ENCODE data around the gene CREG2. TPM values are rescaled to one million over a fixed set of nuclear protein-coding genes. Genes with fewer than 3 reads are reported as not detected.

Gene CREG2
- total RNA-seq, 4 donors from 2014 or later = 0.04 to 0.54 TPM; not detected in 2

- no peaks in the 10 kb centered on the region for H3K4me1 ChIP-seq
- no peaks in the 10 kb centered on the region for H3K36me3 ChIP-seq
- no peak for ATAC-seq
- no peaks in the 10 kb centered on the region for H3K9me3 ChIP-seq
- H3K27ac ChIP-seq = no peak overlapping the region
- no peaks in the 10 kb centered on the region for H3K27me3 ChIP-seq
- no peak overlapping the region for H3K4me3 ChIP-seq
- WGBS, 2 donors (ENCODE audit: low coverage in 1 of 2) = 86 to 100% methylated on average over 1 to 3 of the region's 3 CpGs
- TF ChIP-seq, protein P1, sequence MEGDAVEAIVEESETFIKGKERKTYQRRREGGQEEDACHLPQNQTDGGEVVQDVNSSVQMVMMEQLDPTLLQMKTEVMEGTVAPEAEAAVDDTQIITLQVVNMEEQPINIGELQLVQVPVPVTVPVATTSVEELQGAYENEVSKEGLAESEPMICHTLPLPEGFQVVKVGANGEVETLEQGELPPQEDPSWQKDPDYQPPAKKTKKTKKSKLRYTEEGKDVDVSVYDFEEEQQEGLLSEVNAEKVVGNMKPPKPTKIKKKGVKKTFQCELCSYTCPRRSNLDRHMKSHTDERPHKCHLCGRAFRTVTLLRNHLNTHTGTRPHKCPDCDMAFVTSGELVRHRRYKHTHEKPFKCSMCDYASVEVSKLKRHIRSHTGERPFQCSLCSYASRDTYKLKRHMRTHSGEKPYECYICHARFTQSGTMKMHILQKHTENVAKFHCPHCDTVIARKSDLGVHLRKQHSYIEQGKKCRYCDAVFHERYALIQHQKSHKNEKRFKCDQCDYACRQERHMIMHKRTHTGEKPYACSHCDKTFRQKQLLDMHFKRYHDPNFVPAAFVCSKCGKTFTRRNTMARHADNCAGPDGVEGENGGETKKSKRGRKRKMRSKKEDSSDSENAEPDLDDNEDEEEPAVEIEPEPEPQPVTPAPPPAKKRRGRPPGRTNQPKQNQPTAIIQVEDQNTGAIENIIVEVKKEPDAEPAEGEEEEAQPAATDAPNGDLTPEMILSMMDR (IDR thresholded peaks at IDR 0.05) = no peak
- TF ChIP-seq POLR2A (IDR thresholded peaks at IDR 0.05) (no peak), EP300 (IDR thresholded peaks at IDR 0.05) (no peak), POLR2AphosphoS5 (IDR thresholded peaks at IDR 0.05) (no peak)
These were observed 40.4 kb downstream of the CREG2 start for GRCh38 chr2:101346909-101347308.

DNA sequence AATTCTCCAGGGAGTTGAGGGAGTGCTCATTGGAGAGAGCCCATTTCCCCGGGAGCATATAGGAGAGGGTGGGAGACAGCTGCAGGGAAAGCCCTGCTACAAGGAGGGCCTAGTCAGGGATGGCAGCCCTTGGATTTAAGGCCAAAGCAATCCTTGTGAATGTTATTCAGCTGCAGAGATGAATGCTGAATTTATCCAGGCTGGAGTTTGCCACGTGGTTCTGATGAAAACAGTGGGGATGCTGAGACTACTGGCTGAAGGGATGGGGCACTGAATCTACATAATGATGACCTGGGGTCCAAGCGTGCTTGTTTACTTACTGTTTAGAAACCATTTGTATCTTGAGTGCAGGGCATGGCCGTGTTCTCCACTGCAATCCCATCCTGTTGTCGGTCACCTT is 43.2 kb downstream of the CREG2 start:
- H3K4me3 ChIP-seq = no peak overlapping the region
- ATAC-seq = no peak
- H3K9me3 ChIP-seq = no peaks in the 10 kb centered on the region
- no peak overlapping the region for H3K27ac ChIP-seq
- no peaks in the 10 kb centered on the region for H3K36me3 ChIP-seq
- WGBS, 2 donors (ENCODE audit: low coverage in 1 of 2) = 60% methylated on average over 2 to 4 of the region's 5 CpGs
- no peaks in the 10 kb centered on the region for H3K27me3 ChIP-seq
- peaks cover 0 to 5% (median 0%) of the 10 kb centered on the region in 3 donors for H3K4me1 ChIP-seq
- no peak for TF ChIP-seq POLR2A (IDR thresholded peaks at IDR 0.05)
- TF ChIP-seq, protein P1 (IDR thresholded peaks at IDR 0.05) = no peak
- no peak for TF ChIP-seq EP300 (IDR thresholded peaks at IDR 0.05)
- TF ChIP-seq POLR2AphosphoS5 (IDR thresholded peaks at IDR 0.05) = no peak

- no peaks in the 10 kb centered on the region for H3K27me3 ChIP-seq
- no peak for TF ChIP-seq POLR2AphosphoS5 (IDR thresholded peaks at IDR 0.05)
- TF ChIP-seq EP300 (IDR thresholded peaks at IDR 0.05) = no peak
- TF ChIP-seq, protein P1 (IDR thresholded peaks at IDR 0.05) = no peak
- no peak for TF ChIP-seq POLR2A (IDR thresholded peaks at IDR 0.05)
- H3K27ac ChIP-seq = no peak overlapping the region
- ATAC-seq = no peak
- H3K9me3 ChIP-seq = no peaks in the 10 kb centered on the region
- H3K4me1 ChIP-seq = peaks cover 0 to 5% (median 0%) of the 10 kb centered on the region in 3 donors
- 87 to 90% methylated on average over 11 to 15 of the region's 15 CpGs for WGBS, 2 donors (ENCODE audit: low coverage in 1 of 2)
- no peak overlapping the region for H3K4me3 ChIP-seq
- H3K36me3 ChIP-seq = no peaks in the 10 kb centered on the region
These were observed 44.7 kb downstream of the CREG2 start for GRCh38 chr2:101342625-101343008.

DNA sequence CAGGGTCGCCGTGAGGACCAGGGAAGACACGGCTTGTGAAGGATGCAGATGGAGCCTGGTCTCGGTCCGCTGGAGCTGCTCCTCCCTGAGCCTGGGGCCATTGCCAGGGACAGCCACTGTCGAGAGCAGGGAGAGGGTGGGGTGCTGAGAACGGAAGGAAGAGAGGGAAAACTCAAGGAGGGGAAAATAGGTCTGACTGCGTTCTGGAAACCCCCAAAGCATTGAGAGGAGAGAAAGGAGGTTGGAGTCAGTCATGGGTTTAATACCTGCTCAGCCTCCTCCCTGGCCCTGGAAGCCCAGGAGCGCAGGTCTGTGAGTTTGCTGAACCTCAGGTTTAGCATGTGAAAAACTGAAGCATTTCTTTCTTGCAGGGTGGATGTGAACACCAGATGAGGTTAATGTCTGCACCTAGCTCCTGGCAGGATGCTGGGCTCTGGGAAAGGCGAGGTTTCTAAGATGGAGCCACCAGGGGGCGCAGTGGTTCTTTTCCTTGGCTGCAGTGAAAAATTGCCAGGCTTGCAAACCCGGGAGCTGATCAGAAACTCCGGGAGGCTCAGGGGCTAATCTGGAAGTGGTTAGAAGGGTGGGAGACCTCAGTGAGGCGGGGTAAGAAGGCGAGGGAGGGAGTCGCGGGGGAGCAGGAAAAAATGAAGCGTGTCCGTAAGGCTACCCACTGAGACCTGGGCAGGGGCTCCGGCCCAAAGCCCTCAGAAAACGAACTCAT is 45.2 kb downstream of the CREG2 start:
- TF ChIP-seq, protein P1 (IDR thresholded peaks at IDR 0.05) = peak; percentile 50 to 79 (median 66)
- no peak for TF ChIP-seq EP300 (IDR thresholded peaks at IDR 0.05)
- no peak for TF ChIP-seq POLR2AphosphoS5 (IDR thresholded peaks at IDR 0.05)
- no peak for TF ChIP-seq POLR2A (IDR thresholded peaks at IDR 0.05)
- ATAC-seq = no peak

GRCh38 chr2:101341421-101341820 is 45.9 kb downstream of the CREG2 start:
- H3K4me1 ChIP-seq = peaks cover 0 to 5% (median 0%) of the 10 kb centered on the region in 3 donors
- no peaks in the 10 kb centered on the region for H3K36me3 ChIP-seq
- TF ChIP-seq POLR2AphosphoS5 (IDR thresholded peaks at IDR 0.05) = no peak
- TF ChIP-seq, protein P1 (IDR thresholded peaks at IDR 0.05) = no peak
- TF ChIP-seq POLR2A (IDR thresholded peaks at IDR 0.05) = no peak
- no peak for TF ChIP-seq EP300 (IDR thresholded peaks at IDR 0.05)
- 90 to 91% methylated on average over 6 of the region's 7 CpGs for WGBS, 2 donors (ENCODE audit: low coverage in 1 of 2)
- H3K27me3 ChIP-seq = no peaks in the 10 kb centered on the region
- no peak overlapping the region for H3K4me3 ChIP-seq
- no peaks in the 10 kb centered on the region for H3K9me3 ChIP-seq
- no peak overlapping the region for H3K27ac ChIP-seq
- ATAC-seq = no peak

More for the DNA sequence above, 45.2 kb downstream of the CREG2 start:
- H3K4me1 ChIP-seq = peaks cover 0 to 5% (median 0%) of the 10 kb centered on the region in 3 donors
- no peaks in the 10 kb centered on the region for H3K27me3 ChIP-seq
- no peaks in the 10 kb centered on the region for H3K9me3 ChIP-seq
- whole genome bisulfite sequencing, 2 donors (ENCODE audit: low coverage in 1 of 2) = 51 to 60% methylated on average over 8 to 17 of the region's 21 CpGs
- no peak overlapping the region for H3K4me3 ChIP-seq
- no peaks in the 10 kb centered on the region for H3K36me3 ChIP-seq
- H3K27ac ChIP-seq = no peak overlapping the region
